Adrenal gland (tissue), 12 donors: Measurements from ENCODE around the gene GAL3ST1. TPM values are rescaled to one million over a fixed set of nuclear protein-coding genes. Genes with fewer than 3 reads are reported as not detected.
"Not testable (repeated sequence)": the region's sequence is repeated elsewhere in the genome, so short reads cannot be mapped to it uniquely, and the experiment has no call there.

Experiments used
- DNase-seq, 7 donors: peaks; one replicate each; pipeline ENCODE4 v3.0.0-alpha.2; 2019 to 2020
- H3K27ac ChIP-seq, 5 donors: fragments of 200-600 bp; sonication (generic) in 4 of 5; 1 replicate in 3 of 5; 2 replicates in 2 of 5; pipeline versions ENCODE4 v1.5.1 to v1.8.0; 2016 to 2020; ENCODE audit warnings: mild to moderate bottlenecking in 1 of 5
- H3K27me3 ChIP-seq: fragments of 200-600 bp; 2 replicates; pipeline ENCODE4 v1.8.0; 2021
- H3K36me3 ChIP-seq, 2 donors: fragments of 200-600 bp; replicated peaks in 1 of 2; 1 replicate in 1 of 2; 2 replicates in 1 of 2; pipeline versions ENCODE4 v1.5.1 to v1.8.0; 2018 to 2022
- H3K4me1 ChIP-seq, 2 donors: fragments of 200-600 bp; replicated peaks in 1 of 2; 1 replicate in 1 of 2; 2 replicates in 1 of 2; pipeline versions ENCODE4 v1.5.1 to v1.8.0; 2018 to 2021
- H3K4me3 ChIP-seq, 4 donors: fragments of 200-600 bp; sonication (generic) in 3 of 4; one replicate each; pipeline ENCODE4 v1.5.1; 2016 to 2018
- H3K9me3 ChIP-seq, 3 donors: fragments of 200-600 bp; sonication (generic) in 1 of 3; replicated peaks in 1 of 3; 1 replicate in 2 of 3; 2 replicates in 1 of 3; pipeline versions ENCODE4 v1.5.1 to v1.8.0; 2016 to 2021
- CTCF ChIP-seq, 6 experiments: fragments of 450-650 bp in 4 of 6; fragments of 200-600 bp in 2 of 6; sonication (generic) in 1 of 6; IDR thresholded peaks; 1 replicate in 5 of 6; 2 replicates in 1 of 6; pipeline versions ENCODE4 v1.5.1 to v1.8.0; 2016 to 2021; ENCODE audit warnings: antibody characterized with exemption in 6 of 6, mild to moderate bottlenecking in 2 of 6, moderate library complexity in 1 of 6
- POLR2A ChIP-seq, 2 donors: fragments of 450-650 bp; IDR thresholded peaks; one replicate each; pipeline ENCODE4 v1.6.1; 2017; ENCODE audit warnings: antibody characterized with exemption in 2 of 2, mild to moderate bottlenecking in 2 of 2, moderate library complexity in 1 of 2
- WGBS, 4 donors: extraction: QIAGEN DNeasy Blood & Tissue Kit in 2 of 4; methylation state at CpG; one replicate each; pipeline versions ENCODE4 v1.1.5 to v1.1.7; 2013 to 2017; 5-methylcytosine and 5-hydroxymethylcytosine counted together
- intact Hi-C, 2 donors: fragments of 100-400 bp; cut with DNase I; formaldehyde crosslinking; loops; one replicate each; pipeline versions ENCODE4 v1.14.1 to v1.15.0; 2022 to 2023
- polyA plus RNA-seq, 3 donors: library from polyadenylated mRNA; stranded (reverse); fragments of 200-250 nt in 2 of 3; fragments of 350-450 nt in 1 of 3; fragmentation: Illumina TruSeq in 1 of 3; extraction: RNeasy Lipid Tissue Mini Kit (QIAGEN cat#74804) in 1 of 3; gene quantifications; one replicate each; pipeline ENCODE4 v1.2.3, GENCODE V29; 2013 to 2014
- total RNA-seq, 9 donors: library from RNA; depleted of rRNA in 4 of 9; stranded (reverse); fragments of >200 nt in 4 of 9; fragments of 120-200 nt in 1 of 9; fragmentation: NEBNext Ultra II Directional in 1 of 9; extraction: Animal tissue kit (Norgen Biotek cat#: 25700) in 1 of 9; gene quantifications; one replicate each; pipeline versions ENCODE4 v1.1.0 to v1.2.4, GENCODE V29; 2013 to 2023
- donor health status: healthy with polysubstance abuse.
- donor health status: Bipolar disorder and iron deficiency.
- donor health status: DM: yes; HTN: yes; CAD: no.
- donor health status: DM: no; HTN: no; CAD: no.
- donor health status: DM: no; HTN: no; CAD: no.
- donor health status: DM: yes; HTN: yes; CAD: no.

The GAL3ST1 gene
- total and polyA plus RNA-seq, 12 donors, result 0.31 to 0.72 (median 0.45) TPM; not detected in 8

GRCh38 chr22:30568137-30568805 is 6.2 kb downstream of the GAL3ST1 start:
- WGBS, 4 donors, result 68 to 72% (median 71%) methylated on average over 9 to 10 of the region's 10 CpGs

GRCh38 chr22:30567277-30567676 is 7.2 kb downstream of the GAL3ST1 start:
- 85 to 92% (median 88%) methylated on average over 6 of the region's 6 CpGs for WGBS, 4 donors
- intact Hi-C loops, H3K27ac ChIP-seq, H3K36me3 ChIP-seq, DNase-seq, H3K4me1 ChIP-seq, H3K9me3 ChIP-seq, H3K27me3 ChIP-seq, H3K4me3 ChIP-seq: not testable (repeated sequence)

More at GRCh38 chr22:30568137-30568805, 6.2 kb downstream of the GAL3ST1 start:
- H3K4me3 ChIP-seq, result no peak overlapping the region
- no peaks in the 10 kb centered on the region for H3K4me1 ChIP-seq
- no peak for DNase-seq
- H3K9me3 ChIP-seq, result no peaks in the 10 kb centered on the region
- intact Hi-C loops, result no loop called here
- TF ChIP-seq CTCF (IDR thresholded peaks at IDR 0.05), result no peak
- TF ChIP-seq POLR2A (IDR thresholded peaks at IDR 0.05), result no peak
- no peaks in the 10 kb centered on the region for H3K36me3 ChIP-seq
- H3K27ac ChIP-seq, result no peak overlapping the region
- H3K27me3 ChIP-seq, result no peaks in the 10 kb centered on the region

GRCh38 chr22:30566125-30566524 is 8.3 kb downstream of the GAL3ST1 start:
- intact Hi-C loops, result no loop called here
- Histone ChIP-seq H3K4me1 (no peaks in the 10 kb centered on the region), H3K27me3 (peaks cover 6% of the 10 kb centered on the region), H3K4me3 (no peak overlapping the region), H3K36me3 (no peaks in the 10 kb centered on the region), H3K27ac (no peak overlapping the region), H3K9me3 (no peaks in the 10 kb centered on the region)
- TF ChIP-seq CTCF (IDR thresholded peaks at IDR 0.05) (no peak), POLR2A (IDR thresholded peaks at IDR 0.05) (no peak)
- 63 to 72% (median 68%) methylated on average over 5 to 7 of the region's 7 CpGs for WGBS, 4 donors
- DNase-seq, result no peak

- H3K27ac ChIP-seq, result no peak overlapping the region
- intact Hi-C loops, result no loop called here
- H3K4me3 ChIP-seq, result no peak overlapping the region
- H3K9me3 ChIP-seq, result no peaks in the 10 kb centered on the region
- H3K4me1 ChIP-seq, result no peaks in the 10 kb centered on the region
- no peak for DNase-seq
- H3K36me3 ChIP-seq, result no peaks in the 10 kb centered on the region
- TF ChIP-seq POLR2A (IDR thresholded peaks at IDR 0.05) (no peak), CTCF (IDR thresholded peaks at IDR 0.05) (no peak)
- peaks cover 6% of the 10 kb centered on the region for H3K27me3 ChIP-seq
- 52 to 100% (median 62%) methylated on average over 3 to 4 of the region's 4 CpGs for WGBS, 4 donors
These were observed 9.1 kb downstream of the GAL3ST1 start for GRCh38 chr22:30565341-30565740.

- peaks cover 6% of the 10 kb centered on the region for H3K27me3 ChIP-seq
- H3K4me1 ChIP-seq, result no peaks in the 10 kb centered on the region
- H3K4me3 ChIP-seq, result no peak overlapping the region
- no peak overlapping the region for H3K27ac ChIP-seq
- no peak for TF ChIP-seq CTCF (IDR thresholded peaks at IDR 0.05)
- no peak for TF ChIP-seq POLR2A (IDR thresholded peaks at IDR 0.05)
- intact Hi-C loops, result no loop called here
- DNase-seq, result no peak
- H3K36me3 ChIP-seq, result no peaks in the 10 kb centered on the region
- H3K9me3 ChIP-seq, result no peaks in the 10 kb centered on the region
- 17 to 59% (median 40%) methylated on average over 1 to 3 of the region's 3 CpGs; no CpG with 5 or more reads in 1 of the 4 donors for WGBS, 4 donors
These were observed 9.7 kb downstream of the GAL3ST1 start for GRCh38 chr22:30564761-30565119.
